Posterior vena cava (tissue), 2 donors: ENCODE measurements around the gene LRRC45. TPM values are rescaled to one million over a fixed set of nuclear protein-coding genes. Genes with fewer than 3 reads are reported as not detected.

ENCODE experiments used
- DNase-seq: peaks from one replicate; pipeline ENCODE4 v3.0.0-alpha.2; 2020; ENCODE audit warnings: low spot score
- intact Hi-C, 2 donors: fragments of 100-400 bp; cut with DNase I; formaldehyde crosslinking; loops; one replicate each; pipeline versions ENCODE4 v1.14.1 to v1.14.2; 2022 to 2023
- total RNA-seq, 2 donors: library from RNA; stranded (reverse); fragmentation: NEBNext Ultra II Directional; extraction: Animal tissue kit (Norgen Biotek cat#: 25700); gene quantifications; one replicate each; pipeline ENCODE4 v1.2.1, GENCODE V29; 2021
- donor health status: DM: yes; HTN: yes; CAD: no.
- donor health status: DM: yes; HTN: yes; CAD: no.

Gene LRRC45
- total RNA-seq, 2 donors from 2014 or later, result 3.8 to 5.7 TPM

DNA sequence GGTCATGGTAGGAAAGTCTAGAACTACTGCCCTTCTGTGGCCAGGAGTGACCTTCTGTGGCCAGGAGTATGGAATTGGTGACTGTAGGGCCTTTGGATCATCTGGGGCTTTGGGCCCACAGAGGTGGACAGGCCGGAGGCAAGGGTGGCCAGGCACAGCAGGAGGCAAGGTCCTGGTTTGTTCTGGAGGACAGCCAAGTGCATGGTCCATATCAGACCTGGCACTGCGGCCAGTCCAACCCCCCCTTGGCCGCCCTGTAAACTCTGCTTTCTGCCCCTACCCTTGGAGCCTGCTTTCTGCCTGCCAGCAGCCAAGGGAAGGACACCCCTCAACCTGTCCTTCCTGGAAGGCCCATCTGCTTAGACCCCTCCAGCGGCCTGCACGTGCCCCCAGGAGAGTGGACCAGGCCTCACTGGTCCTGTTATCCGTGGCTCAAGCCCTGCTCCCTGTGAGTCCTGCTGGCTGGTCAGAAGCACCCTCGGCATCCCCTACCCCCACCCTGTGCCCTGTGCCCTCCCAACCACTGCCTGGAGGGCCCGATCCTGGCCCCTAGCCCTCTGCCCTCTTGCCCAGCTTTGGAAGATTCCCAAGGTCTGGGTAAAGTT lies 16.7 kb downstream of the LRRC45 start:
- intact Hi-C loops, result loop anchor here in 1 of 2 donors (10.0 kb wide), 1 partner anchor 285 kb away; no protein-coding TSS in a partner anchor
- no peak for DNase-seq

DNA sequence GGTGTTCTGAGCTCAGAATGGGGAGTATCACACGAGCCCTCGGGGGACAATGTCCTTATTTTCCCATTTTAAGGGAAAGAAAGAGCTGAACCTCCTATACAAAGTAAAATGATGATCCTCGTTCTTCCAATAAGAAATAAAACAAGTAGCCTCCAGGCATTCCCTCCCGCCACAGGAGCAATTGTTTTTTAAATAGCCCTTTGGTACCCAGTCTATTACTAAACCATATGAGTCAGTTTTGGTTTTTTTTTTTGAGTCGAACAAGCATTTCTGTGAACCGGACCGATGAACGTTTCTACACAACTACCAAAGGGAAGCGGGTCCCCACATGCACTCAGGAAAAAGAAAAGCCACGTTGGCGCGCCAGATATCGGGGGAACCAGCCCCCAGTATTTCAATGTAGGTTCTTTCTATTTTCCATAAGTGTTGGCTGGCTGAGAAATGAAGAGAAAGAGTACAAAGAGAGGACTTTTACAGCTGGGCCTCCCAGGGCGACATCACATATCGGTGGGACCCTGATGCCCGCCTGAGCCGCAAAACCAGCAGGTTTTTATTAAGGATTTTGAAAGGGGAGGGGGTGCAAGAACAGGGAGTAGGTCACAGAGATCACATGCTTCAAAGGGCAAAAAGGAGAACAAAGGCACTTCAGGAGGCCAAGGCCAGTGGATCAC lies 18.2 kb downstream of the LRRC45 start:
- intact Hi-C loops, result no loop called here
- DNase-seq, result no peak

DNA sequence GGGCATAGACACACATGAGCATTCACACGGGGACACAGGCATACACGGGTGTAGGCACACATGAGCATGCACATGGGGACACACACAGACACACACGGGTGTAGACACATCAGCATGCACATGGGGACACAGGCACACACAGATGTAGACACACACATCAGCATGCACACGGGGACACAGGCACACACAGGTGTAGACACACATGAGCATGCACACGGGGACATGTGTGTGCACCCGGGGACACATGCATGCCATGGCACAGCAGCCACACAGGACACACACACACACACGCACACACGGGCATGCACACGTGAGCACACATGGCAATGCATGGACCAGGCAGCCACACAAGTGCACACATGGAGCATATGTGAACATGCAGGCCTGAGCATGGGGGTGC lies 19.5 kb downstream of the LRRC45 start:
- intact Hi-C loops, result no loop called here
- no peak for DNase-seq

- intact Hi-C loops, result no loop called here
- no peak for DNase-seq
Measured at GRCh38 chr17:82043507-82043906, 20.4 kb downstream of the LRRC45 start.

DNA sequence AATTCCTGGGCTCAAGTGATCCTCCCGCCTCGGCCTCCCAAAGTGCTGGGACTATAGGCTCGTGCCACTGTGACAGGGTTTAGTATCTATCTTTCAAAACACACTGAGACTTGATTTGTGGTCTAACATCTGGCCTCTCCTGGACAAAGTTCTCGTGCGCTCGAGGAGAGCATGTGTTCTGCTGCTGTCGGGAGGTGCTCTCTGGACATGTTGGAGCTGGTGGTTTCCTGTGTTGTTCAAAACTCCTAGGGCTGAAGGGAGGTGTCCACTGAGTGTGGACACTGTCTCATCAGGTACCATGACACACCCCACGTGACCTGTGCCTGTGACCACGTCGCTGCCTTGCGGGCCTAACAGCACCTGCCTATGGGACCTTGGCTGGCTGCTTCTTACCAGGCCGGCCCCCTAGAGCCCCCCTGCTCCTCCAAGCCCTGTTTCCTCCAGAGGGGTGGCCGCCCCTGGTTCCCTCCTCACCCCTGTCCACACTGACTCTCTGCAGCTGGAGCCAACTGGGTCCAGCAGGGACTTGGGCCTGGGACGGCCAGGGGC lies 22.9 kb downstream of the LRRC45 start:
- intact Hi-C loops, result no loop called here
- DNase-seq, result no peak

- no peak for DNase-seq
- intact Hi-C loops, result no loop called here
Measured at GRCh38 chr17:82046903-82047302, 23.8 kb downstream of the LRRC45 start.

GRCh38 chr17:82047379-82047778 lies 24.3 kb downstream of the LRRC45 start:
- intact Hi-C loops, result no loop called here
- DNase-seq, result no peak

- no peak for DNase-seq
- intact Hi-C loops, result no loop called here
Measured at GRCh38 chr17:82047914-82048570, 24.9 kb downstream of the LRRC45 start.

DNA sequence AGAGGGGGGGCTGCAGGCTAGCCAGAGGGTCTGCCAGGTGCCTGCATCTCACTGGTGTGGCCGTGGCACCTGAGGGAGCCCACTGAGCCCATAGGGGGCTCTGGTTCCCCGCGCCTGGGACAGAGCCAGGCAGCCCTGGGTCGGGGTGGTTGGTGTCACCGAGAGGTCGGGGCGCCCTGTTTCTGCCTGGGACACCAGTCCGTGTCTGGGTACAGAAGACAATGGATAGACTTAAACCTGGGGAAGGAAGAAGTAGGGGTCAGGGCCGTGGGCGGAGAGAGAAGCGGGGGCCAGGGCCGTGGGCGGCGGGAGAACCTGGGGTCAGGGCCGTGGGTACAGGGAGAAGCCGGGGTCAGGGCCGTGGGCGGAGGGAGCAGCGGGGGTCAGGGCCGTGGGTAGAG lies 25.5 kb downstream of the LRRC45 start:
- intact Hi-C loops, result no loop called here
- DNase-seq, result no peak

- intact Hi-C loops, result no loop called here
- DNase-seq, result no peak
Measured at GRCh38 chr17:82049106-82049505, 26.0 kb downstream of the LRRC45 start.

DNA sequence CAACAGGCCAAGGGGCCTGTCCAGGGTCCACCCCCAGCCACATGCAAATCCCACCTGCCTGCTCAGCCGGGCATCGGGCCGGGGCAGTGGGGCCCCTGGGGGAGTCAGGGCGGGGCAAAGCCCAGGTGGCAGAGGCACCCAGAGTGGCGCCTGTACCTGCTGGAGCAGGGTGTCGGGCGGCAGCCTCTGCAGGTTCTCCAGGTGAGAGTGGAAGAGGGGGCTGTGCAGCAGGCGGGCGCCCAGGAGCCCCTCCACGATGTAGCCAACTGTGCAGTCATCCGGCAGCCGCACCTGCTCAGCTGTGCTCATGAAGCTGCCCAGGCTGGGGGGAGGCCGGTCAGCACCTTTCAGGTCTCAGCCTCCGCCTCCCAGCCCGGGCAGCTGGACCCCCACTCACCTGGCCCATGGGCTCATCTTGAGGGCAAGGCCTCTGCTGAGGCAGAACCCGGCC lies 26.4 kb downstream of the LRRC45 start:
- DNase-seq, result no peak

GRCh38 chr17:82050152-82050760 lies 27.2 kb downstream of the LRRC45 start:
- intact Hi-C loops, result no loop called here
- DNase-seq, result no peak

More for the DNA sequence above, 26.4 kb downstream of the LRRC45 start:
- intact Hi-C loops, result no loop called here

DNA sequence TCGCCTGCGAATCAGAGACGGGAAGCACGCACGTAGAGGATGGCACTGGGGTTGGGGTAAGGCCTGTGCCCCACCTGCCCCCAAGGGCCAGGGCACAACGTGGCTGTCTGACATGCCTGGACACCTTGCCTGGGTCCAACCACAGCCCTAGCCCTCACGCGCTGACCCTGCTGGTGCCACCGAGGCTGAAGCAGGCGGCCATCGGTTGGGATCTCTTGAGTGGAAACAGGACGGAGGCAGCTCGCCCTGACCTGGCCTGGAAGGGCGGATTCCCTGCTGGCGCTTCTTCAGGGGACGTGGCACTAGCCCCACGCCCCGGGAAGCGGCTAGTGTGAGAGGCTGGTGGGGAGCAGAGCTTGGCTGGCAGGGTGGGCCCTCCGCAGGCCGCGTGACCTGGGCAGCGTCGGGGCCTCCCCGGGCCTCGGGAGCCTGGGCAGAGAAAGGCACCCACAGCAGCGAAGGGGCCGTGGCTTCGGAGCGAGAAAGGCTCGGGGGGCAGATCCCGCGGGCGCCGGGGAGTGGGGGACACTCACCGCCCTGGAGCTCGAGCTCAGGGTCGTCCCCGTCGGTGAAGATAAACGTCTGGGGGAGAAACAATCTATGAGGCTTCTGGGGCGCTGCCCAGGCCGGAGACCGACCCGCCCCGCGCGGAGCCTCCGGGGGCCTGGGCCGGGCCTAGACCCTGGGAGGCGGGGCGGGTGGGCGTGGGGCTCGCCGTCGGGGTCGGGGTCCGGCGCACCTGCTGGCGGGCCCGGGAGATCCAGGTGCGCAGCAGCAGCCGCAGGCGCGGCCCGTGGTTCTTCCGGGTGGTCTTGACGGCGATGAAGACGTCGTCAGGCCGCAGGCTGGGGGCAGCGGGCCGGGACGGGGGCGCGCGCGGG lies 27.9 kb downstream of the LRRC45 start:
- no peak for DNase-seq
- intact Hi-C loops, result no loop called here

GRCh38 chr17:82051776-82052637 lies 28.9 kb downstream of the LRRC45 start, which contains the start of the genes GPS1 and RFNG:
TSS of gene GPS1 (plus strand) at chr17:82051898. CDS start at chr17:82051932, 34 bp downstream.
TSS of gene RFNG (minus strand) at chr17:82051811. CDS start at chr17:82051766, 45 bp downstream.
- peak; percentile 94 for DNase-seq

DNA sequence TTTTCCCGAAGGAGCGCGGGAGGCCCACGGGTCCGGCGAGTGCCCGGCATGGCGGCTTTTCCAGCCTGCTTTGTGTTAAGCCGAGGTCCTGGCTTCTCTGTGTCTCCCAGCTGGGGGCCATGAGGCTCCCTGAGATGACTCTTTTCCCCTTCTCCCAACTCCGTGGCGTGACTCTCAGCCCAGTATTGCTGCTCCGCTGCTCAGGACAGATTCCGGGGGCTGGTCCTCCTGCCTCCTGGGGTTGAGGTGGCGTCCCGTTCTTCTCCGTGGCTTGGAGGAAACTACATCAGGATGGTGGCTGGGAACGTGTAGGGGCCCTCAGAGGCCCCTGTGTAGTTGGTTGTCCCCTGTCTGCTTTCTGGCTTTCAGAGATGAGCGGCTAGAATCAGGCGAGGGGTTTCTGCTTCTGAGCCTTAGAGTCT lies 29.5 kb downstream of the LRRC45 start:
- intact Hi-C loops, result no loop called here
- no peak for DNase-seq

More at GRCh38 chr17:82051776-82052637, 28.9 kb downstream of the LRRC45 start, which contains the start of the genes GPS1 and RFNG:
- intact Hi-C loops, result no loop called here

DNA sequence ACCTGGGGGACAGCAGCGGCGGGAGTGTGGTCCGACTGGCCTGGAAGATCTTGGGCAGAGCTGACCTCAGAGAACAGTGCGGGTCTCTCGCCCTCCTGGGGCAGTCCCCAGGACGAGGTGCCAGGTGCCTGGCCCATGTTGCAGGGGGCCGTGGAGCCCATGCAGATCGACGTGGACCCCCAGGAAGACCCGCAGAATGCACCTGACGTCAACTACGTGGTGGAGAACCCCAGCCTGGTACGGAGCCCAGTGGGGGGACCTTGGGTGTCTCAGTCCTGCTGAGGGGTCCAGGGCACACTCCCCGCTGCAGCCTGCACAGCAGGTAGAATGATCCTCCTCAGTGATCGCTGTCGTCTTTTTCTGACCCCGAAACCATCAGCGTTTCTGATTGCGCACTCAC lies 30.0 kb downstream of the LRRC45 start:
- DNase-seq, result no peak
- intact Hi-C loops, result no loop called here

GRCh38 chr17:82053556-82054263 lies 30.6 kb downstream of the LRRC45 start:
- DNase-seq, result no peak
- intact Hi-C loops, result no loop called here
